Measurements from ENCODE around the gene PKD1L1. TPM values are rescaled to one million over a fixed set of nuclear protein-coding genes. Genes with fewer than 3 reads are reported as not detected.
"Not testable (repeated sequence)": the region's sequence is repeated elsewhere in the genome, so short reads cannot be mapped to it uniquely, and the experiment has no call there.

The PKD1L1 gene
- total RNA-seq, 1 donor from 2014 or later, result 0.20 TPM

- DNase-seq (ENCODE audit: low read depth in 2 of 2), result no peak
Measured at GRCh38 chr7:47799524-47799923, 148.7 kb downstream of the PKD1L1 start.

GRCh38 chr7:47796347-47796746, 151.9 kb downstream of the PKD1L1 start:
- DNase-seq (ENCODE audit: low read depth in 2 of 2), result no peak

GRCh38 chr7:47795631-47796030, 152.6 kb downstream of the PKD1L1 start:
- no peak for DNase-seq (ENCODE audit: low read depth in 2 of 2)

- not testable (repeated sequence) for DNase-seq (ENCODE audit: low read depth in 2 of 2)
Measured at GRCh38 chr7:47795126-47795525, 153.1 kb downstream of the PKD1L1 start.

- no peak for DNase-seq (ENCODE audit: low read depth in 2 of 2)
Measured at GRCh38 chr7:47794016-47794415, 154.2 kb downstream of the PKD1L1 start.

- DNase-seq (ENCODE audit: low read depth in 2 of 2), result not testable (repeated sequence)
Measured at GRCh38 chr7:47793186-47793585, 155.1 kb downstream of the PKD1L1 start.

- DNase-seq (ENCODE audit: low read depth in 2 of 2), result peak; percentile 63 to 65
Measured at GRCh38 chr7:47792521-47793121, 155.6 kb downstream of the PKD1L1 start.

GRCh38 chr7:47791682-47792081, 156.6 kb downstream of the PKD1L1 start:
- DNase-seq (ENCODE audit: low read depth in 2 of 2), result no peak

GRCh38 chr7:47788083-47788482, 160.2 kb downstream of the PKD1L1 start:
- DNase-seq (ENCODE audit: low read depth in 2 of 2), result no peak

GRCh38 chr7:47787249-47788069, 160.8 kb downstream of the PKD1L1 start:
- no peak for DNase-seq (ENCODE audit: low read depth in 2 of 2)

- DNase-seq (ENCODE audit: low read depth in 2 of 2), result peak; percentile 81 to 94
Measured at GRCh38 chr7:47786557-47787248, 161.6 kb downstream of the PKD1L1 start.

- no peak for DNase-seq (ENCODE audit: low read depth in 2 of 2)
Measured at GRCh38 chr7:47785923-47786556, 162.2 kb downstream of the PKD1L1 start.

GRCh38 chr7:47783456-47784223, 164.6 kb downstream of the PKD1L1 start:
- DNase-seq (ENCODE audit: low read depth in 2 of 2), result peak; percentile 93 to 95

GRCh38 chr7:47782792-47783191, 165.5 kb downstream of the PKD1L1 start:
- no peak for DNase-seq (ENCODE audit: low read depth in 2 of 2)

- DNase-seq (ENCODE audit: low read depth in 2 of 2), result no peak
Measured at GRCh38 chr7:47782022-47782421, 166.2 kb downstream of the PKD1L1 start.

GRCh38 chr7:47780555-47780954, 167.7 kb downstream of the PKD1L1 start:
- no peak for DNase-seq (ENCODE audit: low read depth in 2 of 2)

- no peak for DNase-seq (ENCODE audit: low read depth in 2 of 2)
Measured at GRCh38 chr7:47779341-47779771, 168.9 kb downstream of the PKD1L1 start.

GRCh38 chr7:47778153-47778661, 170.1 kb downstream of the PKD1L1 start:
- DNase-seq (ENCODE audit: low read depth in 2 of 2), result no peak

- no peak for DNase-seq (ENCODE audit: low read depth in 2 of 2)
Measured at GRCh38 chr7:47777531-47778152, 170.6 kb downstream of the PKD1L1 start.

- DNase-seq (ENCODE audit: low read depth in 2 of 2), result no peak
Measured at GRCh38 chr7:47776335-47776734, 171.9 kb downstream of the PKD1L1 start.

All from lung microvascular endothelial cell (primary cell).